ENCODE measurements around the gene ACTMAP.

DNA sequence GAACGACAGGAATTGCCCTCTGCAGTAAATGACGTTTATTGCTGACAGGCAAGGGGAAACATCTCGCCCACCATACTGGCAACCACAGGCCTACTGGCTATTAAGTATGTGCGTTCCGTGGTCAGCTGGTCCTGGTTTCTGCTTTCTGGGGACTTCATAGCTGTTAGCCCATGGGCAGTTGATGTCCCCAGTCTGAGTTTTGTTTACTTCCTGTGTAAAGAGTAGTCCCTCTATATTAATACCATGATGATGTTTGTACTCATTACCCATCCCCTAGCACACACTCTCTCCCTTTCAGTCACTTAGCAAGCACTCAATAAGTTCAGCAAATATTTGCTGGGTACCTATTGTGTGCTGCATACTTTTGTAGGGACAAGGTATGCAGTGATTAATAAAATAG, 18.6 kb upstream of the ACTMAP start:
- TF ChIP-seq SPI1 (IDR thresholded peaks at IDR 0.05; ENCODE audit: borderline replicate concordance, low read depth) = no peak
- TF ChIP-seq, protein P1, sequence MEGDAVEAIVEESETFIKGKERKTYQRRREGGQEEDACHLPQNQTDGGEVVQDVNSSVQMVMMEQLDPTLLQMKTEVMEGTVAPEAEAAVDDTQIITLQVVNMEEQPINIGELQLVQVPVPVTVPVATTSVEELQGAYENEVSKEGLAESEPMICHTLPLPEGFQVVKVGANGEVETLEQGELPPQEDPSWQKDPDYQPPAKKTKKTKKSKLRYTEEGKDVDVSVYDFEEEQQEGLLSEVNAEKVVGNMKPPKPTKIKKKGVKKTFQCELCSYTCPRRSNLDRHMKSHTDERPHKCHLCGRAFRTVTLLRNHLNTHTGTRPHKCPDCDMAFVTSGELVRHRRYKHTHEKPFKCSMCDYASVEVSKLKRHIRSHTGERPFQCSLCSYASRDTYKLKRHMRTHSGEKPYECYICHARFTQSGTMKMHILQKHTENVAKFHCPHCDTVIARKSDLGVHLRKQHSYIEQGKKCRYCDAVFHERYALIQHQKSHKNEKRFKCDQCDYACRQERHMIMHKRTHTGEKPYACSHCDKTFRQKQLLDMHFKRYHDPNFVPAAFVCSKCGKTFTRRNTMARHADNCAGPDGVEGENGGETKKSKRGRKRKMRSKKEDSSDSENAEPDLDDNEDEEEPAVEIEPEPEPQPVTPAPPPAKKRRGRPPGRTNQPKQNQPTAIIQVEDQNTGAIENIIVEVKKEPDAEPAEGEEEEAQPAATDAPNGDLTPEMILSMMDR (IDR thresholded peaks at IDR 0.05; ENCODE audit: insufficient read depth, low read length) = no peak
- no peak for TF ChIP-seq POLR2AphosphoS5 (IDR thresholded peaks at IDR 0.05; ENCODE audit: low read depth)
- TF ChIP-seq REST (IDR thresholded peaks at IDR 0.05; ENCODE audit: insufficient replicate concordance, low read depth) = no peak
- TF ChIP-seq GABPA (IDR thresholded peaks at IDR 0.05; ENCODE audit: low read depth) = no peak
